C4-2B (cell line): ENCODE measurements around the gene ADCY1.

Source experiments
- H3K27ac ChIP-seq: fragments of 450-650 bp; 2 replicates; pipeline ENCODE4 v1.5.1; 2017
- ZFX ChIP-seq: fragments of 450-650 bp; IDR thresholded peaks from 2 replicates; pipeline ENCODE4 v1.6.1; 2017
- TF ChIP-seq, protein P1 (sequence below): fragments of 450-650 bp; conservative IDR thresholded peaks from 2 replicates; pipeline ENCODE4 v1.5.1; 2017; ENCODE audit warnings: mild to moderate bottlenecking

ADCY1 gene

GRCh38 chr7:45709168-45710042, 135.2 kb downstream of the ADCY1 start:
- no peak for TF ChIP-seq ZFX
- TF ChIP-seq, protein P1, sequence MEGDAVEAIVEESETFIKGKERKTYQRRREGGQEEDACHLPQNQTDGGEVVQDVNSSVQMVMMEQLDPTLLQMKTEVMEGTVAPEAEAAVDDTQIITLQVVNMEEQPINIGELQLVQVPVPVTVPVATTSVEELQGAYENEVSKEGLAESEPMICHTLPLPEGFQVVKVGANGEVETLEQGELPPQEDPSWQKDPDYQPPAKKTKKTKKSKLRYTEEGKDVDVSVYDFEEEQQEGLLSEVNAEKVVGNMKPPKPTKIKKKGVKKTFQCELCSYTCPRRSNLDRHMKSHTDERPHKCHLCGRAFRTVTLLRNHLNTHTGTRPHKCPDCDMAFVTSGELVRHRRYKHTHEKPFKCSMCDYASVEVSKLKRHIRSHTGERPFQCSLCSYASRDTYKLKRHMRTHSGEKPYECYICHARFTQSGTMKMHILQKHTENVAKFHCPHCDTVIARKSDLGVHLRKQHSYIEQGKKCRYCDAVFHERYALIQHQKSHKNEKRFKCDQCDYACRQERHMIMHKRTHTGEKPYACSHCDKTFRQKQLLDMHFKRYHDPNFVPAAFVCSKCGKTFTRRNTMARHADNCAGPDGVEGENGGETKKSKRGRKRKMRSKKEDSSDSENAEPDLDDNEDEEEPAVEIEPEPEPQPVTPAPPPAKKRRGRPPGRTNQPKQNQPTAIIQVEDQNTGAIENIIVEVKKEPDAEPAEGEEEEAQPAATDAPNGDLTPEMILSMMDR = no peak
- H3K27ac ChIP-seq = no peak overlapping the region

GRCh38 chr7:45710271-45711160, 136.3 kb downstream of the ADCY1 start:
- TF ChIP-seq, protein P1 = no peak
- no peak for TF ChIP-seq ZFX
- no peak overlapping the region for H3K27ac ChIP-seq

GRCh38 chr7:45711161-45711490, 137.0 kb downstream of the ADCY1 start:
- no peak overlapping the region for H3K27ac ChIP-seq
- TF ChIP-seq, protein P1 = no peak
- no peak for TF ChIP-seq ZFX

- TF ChIP-seq, protein P1 = no peak
- TF ChIP-seq ZFX = no peak
- H3K27ac ChIP-seq = no peak overlapping the region
Measured at GRCh38 chr7:45712057-45712689, 138.0 kb downstream of the ADCY1 start.

- H3K27ac ChIP-seq = no peak overlapping the region
- TF ChIP-seq ZFX = no peak
- TF ChIP-seq, protein P1 = no peak
Measured at GRCh38 chr7:45712872-45713668, 138.9 kb downstream of the ADCY1 start.

- no peak for TF ChIP-seq ZFX
- TF ChIP-seq, protein P1 = no peak
- no peak overlapping the region for H3K27ac ChIP-seq
Measured at GRCh38 chr7:45713669-45714520, 139.7 kb downstream of the ADCY1 start.
